Stimulated activated naive CD8-positive, alpha-beta T cell treated with anti-CD3 and anti-CD28 coated beads, Interleukin-15, amount 100 ng/mL, for 72 hours (primary cell): ENCODE measurements around the gene GNA12.

ENCODE experiments used
- ATAC-seq: fragments of 150-1000 bp; cut with Tn5 transposase; 2 replicates; pipeline ENCODE4 v1.10.0; 2021; ENCODE audit warnings: mild to moderate bottlenecking, moderate library complexity
- DNase-seq, 2 donors: peaks; one replicate each; pipeline ENCODE4 v3.0.0; 2021 to 2022
- H3K27ac Mint-ChIP-seq, 2 donors: one replicate each; pipeline ENCODE4 v1.8.0; 2022; ENCODE audit warnings: mild to moderate bottlenecking in 2 of 2, mixed read lengths in 2 of 2, moderate library complexity in 2 of 2
- H3K27me3 Mint-ChIP-seq: one replicate; pipeline ENCODE4 v1.8.0; 2022; ENCODE audit warnings: mixed read lengths
- H3K4me1 Mint-ChIP-seq: one replicate; pipeline ENCODE4 v1.8.0; 2022; ENCODE audit warnings: mild to moderate bottlenecking, mixed read lengths
- H3K4me3 Mint-ChIP-seq, 2 donors: one replicate each; pipeline ENCODE4 v1.8.0; 2022; ENCODE audit warnings: mild to moderate bottlenecking in 2 of 2, mixed read lengths in 2 of 2, moderate library complexity in 1 of 2
- H3K9me3 Mint-ChIP-seq, 2 donors: one replicate each; pipeline ENCODE4 v1.8.0; 2022; ENCODE audit warnings: mixed read lengths in 2 of 2

Gene GNA12

DNA sequence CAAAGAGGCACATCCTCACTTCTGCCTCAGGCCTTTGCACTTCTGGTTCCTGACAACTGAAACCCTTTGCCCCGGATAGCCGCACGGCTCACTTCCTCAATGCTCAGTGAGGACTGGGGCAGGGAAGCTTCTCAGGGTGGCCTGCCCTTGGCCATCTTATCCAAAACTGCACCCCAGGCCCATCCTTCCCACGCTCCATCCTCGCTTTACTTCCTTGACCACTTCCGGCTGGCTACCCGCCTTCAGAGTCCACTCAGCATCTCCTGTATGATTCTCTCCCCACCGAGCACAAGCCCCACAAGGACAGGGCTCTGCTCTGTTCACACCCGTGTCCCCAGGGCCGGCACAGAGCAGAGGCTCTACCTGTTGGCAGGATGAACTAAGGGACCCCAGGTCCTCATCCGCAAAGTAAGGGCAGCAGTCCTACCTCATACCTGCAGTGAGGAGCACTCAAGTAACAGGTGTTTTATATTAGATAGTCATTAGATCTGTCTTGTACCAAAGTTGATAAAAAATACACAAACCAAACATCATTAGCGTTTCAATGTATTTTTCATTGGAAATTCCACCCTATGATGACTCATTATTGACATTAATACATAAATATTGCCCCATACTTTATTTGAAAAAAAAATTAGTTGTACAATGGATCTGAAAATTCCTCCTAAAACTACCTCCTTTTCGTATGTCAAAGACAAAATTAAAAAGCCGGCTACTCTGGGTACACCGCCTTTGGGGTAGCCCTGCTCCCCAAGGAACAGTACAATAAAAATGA lies 35.0 kb downstream of the GNA12 start:
- Mint-ChIP-seq H3K27me3 (no peaks in the 10 kb centered on the region), H3K27ac (no peak overlapping the region), H3K4me3 (no peak overlapping the region), H3K9me3 (no peaks in the 10 kb centered on the region), H3K4me1 (peaks cover 26% of the 10 kb centered on the region)
- ATAC-seq = no peak
- no peak for DNase-seq

DNA sequence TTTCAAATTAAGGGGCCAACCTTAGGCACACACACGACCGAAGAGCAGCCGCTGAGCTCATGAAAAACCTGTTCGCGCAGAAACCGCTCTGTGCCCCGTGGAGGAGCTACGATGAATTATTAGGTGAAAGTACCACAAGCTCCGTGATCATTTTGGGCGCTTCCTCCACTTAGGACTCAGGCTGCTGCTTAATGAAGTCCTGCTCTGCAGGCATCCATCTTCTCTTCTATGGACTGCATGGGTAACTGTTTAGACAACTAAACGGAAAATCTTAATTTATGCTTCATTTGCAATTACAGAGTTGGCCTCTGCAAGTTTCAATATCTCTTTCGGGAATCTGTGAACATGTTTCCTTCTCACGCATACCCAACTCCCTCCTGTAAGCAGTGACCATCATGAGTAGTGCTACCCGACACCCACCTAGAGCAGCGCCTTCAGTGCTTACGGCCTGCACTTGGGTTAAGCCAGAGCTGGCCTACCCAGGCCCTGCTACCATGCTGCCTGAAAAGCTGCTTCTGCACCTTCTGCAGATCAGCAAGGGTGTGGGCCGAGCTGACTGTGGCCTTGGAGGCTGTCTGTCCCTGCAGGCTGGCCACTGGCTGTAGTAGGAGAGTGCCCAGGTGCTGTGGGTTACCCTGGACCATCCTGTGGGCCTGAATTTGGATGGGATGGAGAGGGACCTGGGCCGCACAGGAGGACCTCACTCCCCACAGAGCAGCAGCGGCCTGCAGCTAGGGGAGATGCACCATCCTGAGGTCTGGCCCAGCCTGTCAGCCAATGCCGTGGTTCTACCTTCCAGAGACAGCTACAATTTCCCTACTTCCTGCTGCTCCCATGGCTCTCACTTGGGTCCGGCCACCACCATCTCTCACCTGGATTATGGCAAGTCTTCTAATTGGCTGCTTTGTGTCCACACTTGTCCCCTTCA lies 36.0 kb downstream of the GNA12 start:
- no peaks in the 10 kb centered on the region for H3K9me3 Mint-ChIP-seq
- no peak overlapping the region for H3K4me3 Mint-ChIP-seq
- no peaks in the 10 kb centered on the region for H3K27me3 Mint-ChIP-seq
- peaks cover 24% of the 10 kb centered on the region for H3K4me1 Mint-ChIP-seq
- DNase-seq = no peak
- no peak overlapping the region for H3K27ac Mint-ChIP-seq
- ATAC-seq = no peak

GRCh38 chr7:2807460-2807844 lies 36.7 kb downstream of the GNA12 start:
- no peak for DNase-seq
- no peak for ATAC-seq
- H3K4me1 Mint-ChIP-seq = peaks cover 31% of the 10 kb centered on the region

GRCh38 chr7:2806571-2806970 lies 37.5 kb downstream of the GNA12 start:
- no peak overlapping the region for H3K27ac Mint-ChIP-seq
- DNase-seq = no peak
- H3K4me1 Mint-ChIP-seq = peaks cover 35% of the 10 kb centered on the region
- no peaks in the 10 kb centered on the region for H3K9me3 Mint-ChIP-seq
- no peaks in the 10 kb centered on the region for H3K27me3 Mint-ChIP-seq
- H3K4me3 Mint-ChIP-seq = no peak overlapping the region
- no peak for ATAC-seq

More at GRCh38 chr7:2807460-2807844, 36.7 kb downstream of the GNA12 start:
- Mint-ChIP-seq H3K27me3 (no peaks in the 10 kb centered on the region), H3K4me3 (no peak overlapping the region), H3K27ac (no peak overlapping the region), H3K9me3 (no peaks in the 10 kb centered on the region)

DNA sequence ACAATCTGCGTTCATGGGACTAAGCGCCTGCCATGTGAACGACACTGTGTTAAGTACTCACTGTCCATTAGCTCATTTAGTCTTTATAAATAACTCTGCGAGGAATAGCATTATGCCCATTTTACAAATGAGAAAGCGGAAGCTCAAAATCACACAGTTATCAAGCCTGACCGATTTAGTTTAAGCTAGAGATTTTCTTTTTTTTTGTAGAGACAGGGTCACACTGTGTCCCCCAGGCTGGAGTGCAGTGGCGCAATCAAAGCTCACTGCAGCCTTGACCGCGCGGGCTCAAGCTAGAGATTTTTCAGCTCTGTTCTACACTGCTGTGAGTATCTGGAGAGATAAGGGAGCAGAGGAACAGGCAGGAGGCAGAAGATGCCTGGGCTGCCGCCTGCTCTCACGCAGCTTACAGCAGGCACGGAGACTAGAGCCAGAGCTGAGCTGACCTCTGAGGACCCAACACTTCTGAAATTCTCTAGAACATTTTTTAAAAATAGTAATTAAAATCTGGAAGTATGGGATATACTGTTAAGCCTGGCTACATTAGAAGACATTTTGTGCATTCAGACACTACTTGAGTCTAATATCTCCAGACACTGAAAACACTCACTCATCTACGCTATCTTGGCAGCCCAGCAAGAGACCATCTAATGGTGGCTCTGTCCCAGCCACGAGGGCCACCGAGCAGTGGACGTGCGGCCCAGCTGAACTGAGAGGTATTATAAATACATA lies 38.7 kb downstream of the GNA12 start:
- Mint-ChIP-seq H3K27me3 (no peaks in the 10 kb centered on the region), H3K4me3 (no peak overlapping the region), H3K9me3 (no peaks in the 10 kb centered on the region), H3K27ac (no peak overlapping the region), H3K4me1 (peaks cover 42% of the 10 kb centered on the region)
- DNase-seq (no peak), ATAC-seq (no peak)

- DNase-seq (no peak), ATAC-seq (no peak)
- Mint-ChIP-seq H3K27me3 (no peaks in the 10 kb centered on the region), H3K4me3 (no peak overlapping the region), H3K9me3 (no peaks in the 10 kb centered on the region), H3K4me1 (peaks cover 52% of the 10 kb centered on the region), H3K27ac (no peak overlapping the region)
Observed at GRCh38 chr7:2804227-2804763, 39.8 kb downstream of the GNA12 start.

DNA sequence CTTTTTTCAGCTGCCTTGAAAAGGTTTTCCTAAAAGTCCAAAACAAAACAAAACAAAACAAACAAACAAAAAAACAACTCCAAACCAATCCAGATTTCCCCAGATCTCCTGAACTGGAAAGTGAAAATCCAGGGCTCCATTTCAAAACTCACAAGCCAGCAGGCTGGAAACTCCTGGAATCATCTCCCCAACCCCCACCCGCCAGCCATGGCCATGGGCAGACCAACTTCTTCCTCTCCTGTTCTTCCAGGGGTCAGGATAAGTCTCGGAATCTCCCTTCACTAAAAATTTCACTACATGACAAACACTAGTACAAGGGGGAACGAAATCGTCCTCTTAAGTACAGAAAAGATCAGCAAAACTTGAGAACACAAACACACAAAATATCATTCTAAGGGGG lies 40.4 kb downstream of the GNA12 start:
- no peaks in the 10 kb centered on the region for H3K9me3 Mint-ChIP-seq
- H3K27me3 Mint-ChIP-seq = no peaks in the 10 kb centered on the region
- no peak for DNase-seq
- no peak for ATAC-seq
- H3K4me3 Mint-ChIP-seq = no peak overlapping the region
- H3K27ac Mint-ChIP-seq = no peak overlapping the region
- peaks cover 52% of the 10 kb centered on the region for H3K4me1 Mint-ChIP-seq

DNA sequence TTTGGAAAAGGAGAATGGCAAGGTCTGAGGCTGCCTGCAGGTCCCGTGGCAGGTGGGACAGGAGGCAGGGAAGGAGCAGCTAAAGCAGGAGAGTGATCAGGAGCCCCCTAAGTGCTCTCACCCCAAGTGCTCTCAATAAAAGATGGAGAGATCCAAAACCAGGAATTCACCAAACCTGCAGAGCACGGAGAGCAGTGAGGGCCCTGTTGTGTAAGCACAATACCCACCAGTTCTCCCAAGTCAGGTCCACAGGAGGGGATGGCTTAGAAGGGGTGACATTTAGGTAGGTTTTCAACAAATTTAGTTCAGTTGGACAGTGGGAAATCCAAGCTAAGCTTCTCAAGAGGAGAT lies 40.8 kb downstream of the GNA12 start:
- ATAC-seq = no peak
- Mint-ChIP-seq H3K4me1 (peaks cover 52% of the 10 kb centered on the region), H3K27ac (no peak overlapping the region)

DNA sequence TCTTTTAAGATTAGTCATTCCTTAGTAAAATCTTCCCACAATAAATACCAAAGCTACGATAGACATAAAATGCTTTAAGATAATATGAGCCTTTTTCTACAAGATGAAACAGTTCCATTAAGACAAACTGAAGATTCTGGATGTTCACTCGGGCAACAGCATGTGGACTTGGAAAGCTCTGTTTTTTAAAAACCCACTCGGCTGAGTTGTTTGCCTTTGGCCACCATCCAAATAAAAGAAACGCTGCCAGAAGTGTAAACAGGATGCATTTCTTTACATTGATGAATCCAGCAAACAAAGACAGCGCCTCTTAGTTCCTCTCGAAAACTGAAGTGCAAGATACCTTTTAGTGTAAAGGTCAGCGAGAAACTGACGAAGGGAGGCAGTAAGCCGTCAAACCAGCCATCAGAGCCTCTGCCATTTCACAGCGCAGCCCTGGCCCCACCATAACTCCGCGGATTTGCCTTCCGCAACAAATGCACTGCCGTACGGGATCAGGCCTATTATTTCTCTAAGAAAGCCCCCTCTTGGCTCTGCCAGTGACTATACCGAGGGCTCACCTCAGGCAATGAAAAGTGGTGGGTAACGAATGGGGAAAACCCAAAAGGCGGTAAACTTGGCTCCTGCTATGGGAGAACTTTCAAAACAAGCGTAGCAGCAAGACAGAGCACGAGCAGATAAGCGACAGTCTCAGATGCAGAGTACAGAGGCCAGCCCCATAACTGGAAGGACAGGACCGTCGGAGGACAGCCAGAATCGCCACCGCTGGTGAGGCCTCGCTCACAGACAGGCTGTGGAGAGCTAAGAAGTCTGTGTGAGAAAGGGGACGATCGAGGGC lies 41.4 kb downstream of the GNA12 start:
- DNase-seq (no peak), ATAC-seq (no peak)
- Mint-ChIP-seq H3K27me3 (no peaks in the 10 kb centered on the region), H3K4me3 (no peak overlapping the region), H3K27ac (no peak overlapping the region), H3K4me1 (peaks cover 53% of the 10 kb centered on the region), H3K9me3 (no peaks in the 10 kb centered on the region)

More for the DNA sequence above, 40.8 kb downstream of the GNA12 start:
- no peaks in the 10 kb centered on the region for H3K27me3 Mint-ChIP-seq
- no peaks in the 10 kb centered on the region for H3K9me3 Mint-ChIP-seq
- no peak overlapping the region for H3K4me3 Mint-ChIP-seq
- DNase-seq = no peak

DNA sequence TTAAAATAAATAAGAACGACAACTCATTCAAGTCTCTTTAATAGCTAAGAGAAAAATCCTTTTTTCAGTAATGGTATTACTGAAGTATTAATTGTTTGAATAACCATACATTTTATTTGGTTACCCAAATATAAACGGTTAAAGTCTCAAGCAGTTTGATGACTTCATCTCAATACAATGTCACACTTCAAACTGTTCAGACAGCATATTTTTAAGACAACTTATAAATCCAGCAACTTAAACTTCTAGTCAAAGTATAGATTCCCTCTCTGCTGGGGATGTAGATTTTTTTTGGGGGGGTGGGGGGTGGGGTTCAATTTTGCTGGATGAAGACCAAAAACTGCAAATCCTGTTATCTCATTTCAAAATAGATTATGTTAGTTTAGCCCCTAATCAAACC lies 42.0 kb downstream of the GNA12 start:
- H3K27me3 Mint-ChIP-seq = no peaks in the 10 kb centered on the region
- H3K27ac Mint-ChIP-seq = no peak overlapping the region
- peaks cover 56% of the 10 kb centered on the region for H3K4me1 Mint-ChIP-seq
- DNase-seq = no peak
- H3K4me3 Mint-ChIP-seq = no peak overlapping the region
- no peak for ATAC-seq
- no peaks in the 10 kb centered on the region for H3K9me3 Mint-ChIP-seq

- DNase-seq = no peak
- Mint-ChIP-seq H3K4me3 (peak overlapping the region; percentile 30 to 32), H3K4me1 (peaks cover 56% of the 10 kb centered on the region), H3K27ac (peak overlapping the region in 1 of 2 donors; percentile 35), H3K27me3 (no peaks in the 10 kb centered on the region), H3K9me3 (no peaks in the 10 kb centered on the region)
- ATAC-seq = no peak
Observed at GRCh38 chr7:2800931-2801688, 43.0 kb downstream of the GNA12 start.

- ATAC-seq (peak; percentile 88), DNase-seq (peak in 1 of 2 donors; percentile 19)
- H3K27ac Mint-ChIP-seq = no peak overlapping the region
- H3K4me1 Mint-ChIP-seq = peaks cover 56% of the 10 kb centered on the region
- H3K27me3 Mint-ChIP-seq = no peaks in the 10 kb centered on the region
- peak overlapping the region in 1 of 2 donors; percentile 32 for H3K4me3 Mint-ChIP-seq
- no peaks in the 10 kb centered on the region for H3K9me3 Mint-ChIP-seq
Observed at GRCh38 chr7:2800220-2800930, 43.7 kb downstream of the GNA12 start.

- Mint-ChIP-seq H3K27me3 (no peaks in the 10 kb centered on the region), H3K4me3 (no peak overlapping the region), H3K9me3 (no peaks in the 10 kb centered on the region), H3K4me1 (peaks cover 56% of the 10 kb centered on the region), H3K27ac (no peak overlapping the region)
- ATAC-seq (no peak), DNase-seq (no peak)
Observed at GRCh38 chr7:2799253-2799652, 44.9 kb downstream of the GNA12 start.

GRCh38 chr7:2798669-2799068 lies 45.4 kb downstream of the GNA12 start:
- H3K27ac Mint-ChIP-seq = no peak overlapping the region
- DNase-seq (no peak), ATAC-seq (no peak)
- H3K9me3 Mint-ChIP-seq = no peaks in the 10 kb centered on the region
- no peak overlapping the region for H3K4me3 Mint-ChIP-seq
- H3K4me1 Mint-ChIP-seq = peaks cover 56% of the 10 kb centered on the region
- no peaks in the 10 kb centered on the region for H3K27me3 Mint-ChIP-seq
